Astrocyte (in vitro differentiated cells and primary cell): ENCODE data around the gene XPO6.

Source experiments
- CTCF ChIP-seq: IDR thresholded peaks from 2 replicates; pipeline ENCODE4 v1.5.1; 2011; ENCODE audit warnings: low read depth, mild to moderate bottlenecking, inconsistent platforms, low read length, moderate library complexity; ENCODE audit not compliant: insufficient read depth
- EZH2 ChIP-seq: IDR thresholded peaks from 2 replicates; pipeline ENCODE4 v1.6.1; 2012; ENCODE audit warnings: mild to moderate bottlenecking, low read length, inconsistent platforms; ENCODE audit not compliant: insufficient read depth

DNA sequence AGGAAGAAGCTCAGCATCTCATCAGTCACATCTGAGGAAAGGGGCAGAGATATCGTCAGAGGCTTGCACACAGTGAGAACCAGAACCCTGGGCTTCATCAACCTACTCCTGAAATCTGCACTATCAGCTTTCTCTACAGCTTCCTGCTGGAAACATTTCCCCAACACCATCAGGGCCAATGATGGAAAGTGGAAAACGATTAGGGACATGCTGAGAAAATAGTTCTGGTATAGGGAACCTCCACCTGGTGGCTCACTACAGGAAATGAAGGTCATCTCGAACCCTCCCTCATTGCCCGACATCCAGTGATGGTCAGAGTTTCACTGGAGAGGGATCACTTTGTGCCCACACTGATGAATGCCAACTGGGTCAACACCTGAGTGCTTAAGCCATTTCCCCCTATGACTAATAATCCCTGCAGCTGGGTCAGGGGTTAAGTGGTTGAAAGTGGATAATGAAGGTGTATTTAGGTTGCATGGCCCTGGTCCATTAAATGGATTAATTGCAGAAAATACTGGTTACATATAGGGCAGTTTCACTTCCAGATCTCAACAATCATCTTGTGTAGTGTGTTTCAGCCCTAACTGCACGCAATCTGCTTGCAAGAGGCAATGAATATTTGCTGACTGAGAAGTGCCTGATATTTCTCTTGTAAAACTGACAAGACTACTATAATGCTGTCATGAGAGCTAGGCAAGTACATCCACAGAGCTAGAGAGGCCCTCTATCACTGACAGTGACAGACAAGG is 105.1 kb downstream of the XPO6 start:
- TF ChIP-seq CTCF, result no peak
- TF ChIP-seq EZH2, result no peak
